Coronary artery (tissue), 2 donors: ENCODE measurements around the gene ARFRP1.

ENCODE experiments used
- DNase-seq: peaks from one replicate; pipeline ENCODE4 v3.0.0-alpha.2; 2017; ENCODE audit warnings: low spot score
- H3K27ac ChIP-seq, 2 donors: fragments of 200-600 bp; sonication (generic); one replicate each; pipeline ENCODE4 v1.5.1; 2016 to 2019
- H3K4me3 ChIP-seq: fragments of 200-600 bp; sonication (generic); 2 replicates; pipeline ENCODE4 v1.5.1; 2016; ENCODE audit warnings: mild to moderate bottlenecking, moderate library complexity
- CTCF ChIP-seq: fragments of 200-600 bp; sonication (generic); IDR thresholded peaks from one replicate; pipeline ENCODE4 v1.5.1; 2019; ENCODE audit warnings: antibody characterized with exemption

ARFRP1 gene

GRCh38 chr20:63690898-63691710 lies 16.7 kb downstream of the ARFRP1 start:
- DNase-seq, result peak; percentile 75
- Histone ChIP-seq H3K27ac (peak overlapping the region in 1 of 2 donors; percentile 5), H3K4me3 (no peak overlapping the region)
- TF ChIP-seq CTCF, result no peak

GRCh38 chr20:63690003-63690897 lies 17.5 kb downstream of the ARFRP1 start:
- peak; percentile 74 for DNase-seq
- Histone ChIP-seq H3K27ac (peak overlapping the region in 1 of 2 donors; percentile 5), H3K4me3 (no peak overlapping the region)
- no peak for TF ChIP-seq CTCF

- Histone ChIP-seq H3K27ac (peak overlapping the region in 1 of 2 donors; percentile 81), H3K4me3 (no peak overlapping the region)
- no peak for TF ChIP-seq CTCF
- no peak for DNase-seq
Observed at GRCh38 chr20:63689046-63690002, 18.5 kb downstream of the ARFRP1 start.

GRCh38 chr20:63688228-63689045 lies 19.3 kb downstream of the ARFRP1 start:
- DNase-seq, result no peak
- no peak for TF ChIP-seq CTCF
- Histone ChIP-seq H3K27ac (peak overlapping the region; percentile 68 to 81), H3K4me3 (no peak overlapping the region)

- no peak for TF ChIP-seq CTCF
- no peak for DNase-seq
Observed at GRCh38 chr20:63687419-63688178, 20.2 kb downstream of the ARFRP1 start.

More at GRCh38 chr20:63687419-63688178, 20.2 kb downstream of the ARFRP1 start:
- Histone ChIP-seq H3K4me3 (peak overlapping the region; percentile 19), H3K27ac (peak overlapping the region; percentile 68 to 81)
